ENCODE measurements around the gene KRT73. TPM values are rescaled to one million over a fixed set of nuclear protein-coding genes. Genes with fewer than 3 reads are reported as not detected.

Gene KRT73
- total RNA-seq, 4 donors from 2014 or later: not detected

- no peak for ATAC-seq
- no peaks in the 10 kb centered on the region for H3K9me3 ChIP-seq
- H3K4me3 ChIP-seq: no peak overlapping the region
- TF ChIP-seq POLR2A (IDR thresholded peaks at IDR 0.05) (no peak), POLR2AphosphoS5 (IDR thresholded peaks at IDR 0.05) (no peak), EP300 (IDR thresholded peaks at IDR 0.05) (no peak), CTCF (IDR thresholded peaks at IDR 0.05) (no peak)
- H3K27me3 ChIP-seq: peaks cover 47% of the 10 kb centered on the region
- no peak overlapping the region for H3K27ac ChIP-seq
- no peaks in the 10 kb centered on the region for H3K4me1 ChIP-seq
- H3K36me3 ChIP-seq: no peaks in the 10 kb centered on the region
Observed at GRCh38 chr12:52662918-52663229, 44.5 kb upstream of the KRT73 start.

- H3K9me3 ChIP-seq: no peaks in the 10 kb centered on the region
- H3K27me3 ChIP-seq: peaks cover 42% of the 10 kb centered on the region
- H3K4me1 ChIP-seq: no peaks in the 10 kb centered on the region
- WGBS, 2 donors (ENCODE audit: low coverage in 1 of 2): 66 to 87% methylated on average over 7 to 8 of the region's 10 CpGs
- no peak for ATAC-seq
- H3K27ac ChIP-seq: no peak overlapping the region
- TF ChIP-seq EP300 (IDR thresholded peaks at IDR 0.05): no peak
- TF ChIP-seq POLR2AphosphoS5 (IDR thresholded peaks at IDR 0.05): no peak
- TF ChIP-seq POLR2A (IDR thresholded peaks at IDR 0.05): no peak
- TF ChIP-seq CTCF (IDR thresholded peaks at IDR 0.05): no peak
- H3K4me3 ChIP-seq: no peak overlapping the region
- no peaks in the 10 kb centered on the region for H3K36me3 ChIP-seq
Observed at GRCh38 chr12:52662093-52662917, 43.9 kb upstream of the KRT73 start.

- H3K27ac ChIP-seq: no peak overlapping the region
- TF ChIP-seq POLR2A (IDR thresholded peaks at IDR 0.05) (no peak), POLR2AphosphoS5 (IDR thresholded peaks at IDR 0.05) (no peak), EP300 (IDR thresholded peaks at IDR 0.05) (no peak), CTCF (IDR thresholded peaks at IDR 0.05) (no peak)
Observed at GRCh38 chr12:52661668-52662067, 43.3 kb upstream of the KRT73 start.

GRCh38 chr12:52660934-52661499, 42.7 kb upstream of the KRT73 start:
- no peak overlapping the region for H3K4me3 ChIP-seq
- TF ChIP-seq POLR2A (IDR thresholded peaks at IDR 0.05): no peak
- TF ChIP-seq CTCF (IDR thresholded peaks at IDR 0.05): no peak
- peaks cover 35% of the 10 kb centered on the region for H3K27me3 ChIP-seq
- no peaks in the 10 kb centered on the region for H3K9me3 ChIP-seq
- no peak overlapping the region for H3K27ac ChIP-seq
- H3K36me3 ChIP-seq: no peaks in the 10 kb centered on the region
- ATAC-seq: no peak
- 64 to 69% methylated on average over 3 of the region's 3 CpGs for WGBS, 2 donors (ENCODE audit: low coverage in 1 of 2)
- H3K4me1 ChIP-seq: no peaks in the 10 kb centered on the region

More at GRCh38 chr12:52661668-52662067, 43.3 kb upstream of the KRT73 start:
- H3K4me3 ChIP-seq: no peak overlapping the region
- H3K9me3 ChIP-seq: no peaks in the 10 kb centered on the region
- no peaks in the 10 kb centered on the region for H3K36me3 ChIP-seq
- H3K4me1 ChIP-seq: no peaks in the 10 kb centered on the region
- H3K27me3 ChIP-seq: peaks cover 41% of the 10 kb centered on the region
- ATAC-seq: no peak
- 87 to 100% methylated on average over 3 of the region's 3 CpGs for WGBS, 2 donors (ENCODE audit: low coverage in 1 of 2)

GRCh38 chr12:52659951-52660350, 41.6 kb upstream of the KRT73 start:
- Histone ChIP-seq H3K4me3 (no peak overlapping the region), H3K36me3 (no peaks in the 10 kb centered on the region), H3K27ac (no peak overlapping the region), H3K4me1 (no peaks in the 10 kb centered on the region), H3K27me3 (peaks cover 32% of the 10 kb centered on the region), H3K9me3 (no peaks in the 10 kb centered on the region)
- no peak for TF ChIP-seq EP300 (IDR thresholded peaks at IDR 0.05)
- TF ChIP-seq POLR2A (IDR thresholded peaks at IDR 0.05): no peak
- TF ChIP-seq CTCF (IDR thresholded peaks at IDR 0.05): no peak
- TF ChIP-seq POLR2AphosphoS5 (IDR thresholded peaks at IDR 0.05): no peak
- no peak for ATAC-seq
- 50% methylated on average over 1 of the region's 4 CpGs; no CpG with 5 or more reads in 1 of the 2 donors for WGBS, 2 donors (ENCODE audit: low coverage in 1 of 2)
